MM.1S (cell line): Measurements from ENCODE around the gene MYCBP.

Experiments used
- DNase-seq: peaks from one replicate; pipeline ENCODE4 v3.0.0-alpha.2; 2015
- H2AFZ ChIP-seq: fragments of 300-600 bp; sonication (generic); 2 replicates; pipeline ENCODE4 v1.6.0; 2016; ENCODE audit warnings: antibody characterized with exemption, low read length
- H3F3A ChIP-seq: fragments of 300-600 bp; sonication (generic); 2 replicates; pipeline ENCODE4 v1.6.1; 2016; ENCODE audit warnings: mild to moderate bottlenecking, antibody characterized with exemption, low read length, moderate library complexity, mixed read lengths; ENCODE audit not compliant: insufficient read depth
- H3K27ac ChIP-seq: fragments of 300-600 bp; sonication (generic); 2 replicates; pipeline ENCODE4 v1.5.1; 2016; ENCODE audit warnings: mild to moderate bottlenecking, low read length
- H3K27me3 ChIP-seq: fragments of 300-600 bp; sonication (generic); replicated peaks from 2 replicates; pipeline ENCODE4 v1.6.0; 2016; ENCODE audit warnings: low read length; ENCODE audit not compliant: insufficient read depth
- H3K36me3 ChIP-seq: fragments of 300-600 bp; sonication (generic); replicated peaks from 2 replicates; pipeline ENCODE4 v1.6.1; 2016; ENCODE audit warnings: mild to moderate bottlenecking, low read length, mixed read lengths; ENCODE audit not compliant: insufficient read depth
- H3K4me1 ChIP-seq: fragments of 300-600 bp; sonication (generic); 2 replicates; pipeline ENCODE4 v1.6.1; 2016; ENCODE audit warnings: low read length, mixed read lengths
- H3K4me2 ChIP-seq: fragments of 300-600 bp; sonication (generic); 2 replicates; pipeline ENCODE4 v1.6.0; 2016; ENCODE audit warnings: low read depth, low read length
- H3K4me3 ChIP-seq: fragments of 300-600 bp; sonication (generic); 2 replicates; pipeline ENCODE4 v1.5.1; 2016; ENCODE audit warnings: low read length, mixed read lengths
- H3K79me2 ChIP-seq: fragments of 300-600 bp; sonication (generic); 2 replicates; pipeline ENCODE4 v1.6.1; 2016; ENCODE audit warnings: mixed run types, low read length, mixed read lengths
- H3K9ac ChIP-seq: fragments of 300-600 bp; sonication (generic); 2 replicates; pipeline ENCODE4 v1.6.1; 2016; ENCODE audit warnings: low read length, mixed read lengths
- H3K9me2 ChIP-seq: fragments of 300-600 bp; sonication (generic); replicated peaks from 2 replicates; pipeline ENCODE4 v1.6.1; 2016; ENCODE audit warnings: mild to moderate bottlenecking, low read length, mixed read lengths; ENCODE audit not compliant: insufficient read depth
- H3K9me3 ChIP-seq: fragments of 300-600 bp; sonication (generic); replicated peaks from 2 replicates; pipeline ENCODE4 v1.6.1; 2016; ENCODE audit warnings: mild to moderate bottlenecking, low read length, mixed read lengths; ENCODE audit not compliant: insufficient read depth
- H4K20me1 ChIP-seq: fragments of 300-600 bp; sonication (generic); 2 replicates; pipeline ENCODE4 v1.6.1; 2016; ENCODE audit warnings: mild to moderate bottlenecking, low read length, moderate library complexity, mixed read lengths; ENCODE audit not compliant: insufficient read depth
- EZH2 ChIP-seq: fragments of 300-600 bp; sonication (generic); optimal IDR thresholded peaks from 2 replicates; pipeline ENCODE3; 2017; ENCODE audit warnings: low read depth, mild to moderate bottlenecking, antibody characterized with exemption, low read length, mixed read lengths
- EZH2phosphoT487 ChIP-seq: fragments of 300-600 bp; sonication (generic); IDR thresholded peaks from 2 replicates; pipeline ENCODE4 v1.6.1; 2018; ENCODE audit warnings: antibody characterized with exemption, low read length
- TF ChIP-seq, protein P1 (sequence below): fragments of 300-600 bp; sonication (generic); IDR thresholded peaks from 2 replicates; pipeline ENCODE4 v1.5.1; 2016; ENCODE audit warnings: antibody characterized with exemption, low read length, mixed read lengths

Gene MYCBP

DNA sequence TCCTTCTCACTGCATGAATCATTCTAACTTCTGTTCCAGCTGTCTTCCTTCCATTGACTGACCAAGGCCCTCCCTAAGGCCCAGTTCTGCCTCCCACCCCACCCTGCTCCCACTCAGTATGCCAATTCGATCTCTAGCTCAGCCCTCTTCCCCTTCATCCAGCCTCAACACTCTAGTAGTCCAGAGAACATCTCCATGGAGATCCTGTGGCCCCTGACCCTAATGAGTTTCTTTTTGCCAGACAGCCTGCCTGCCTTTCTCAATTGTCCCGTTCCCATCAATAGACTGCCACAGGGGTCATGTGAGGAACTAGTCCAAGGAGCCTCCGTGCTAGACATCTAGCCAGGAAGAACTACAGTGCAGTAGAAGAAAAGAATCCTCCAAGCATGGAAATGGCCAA, 40.0 kb downstream of the MYCBP start:
- Histone ChIP-seq H4K20me1 (no peaks in the 10 kb centered on the region), H3K9me2 (no peaks in the 10 kb centered on the region), H3K79me2 (no peaks in the 10 kb centered on the region), H3K4me1 (no peaks in the 10 kb centered on the region), H3K9me3 (no peaks in the 10 kb centered on the region), H3K36me3 (no peaks in the 10 kb centered on the region), H3K9ac (no peak overlapping the region), H3K27ac (no peak overlapping the region), H3K4me2 (no peak overlapping the region), H2AFZ (no peak overlapping the region), H3F3A (0 out of 2 replicates have a peak, but pooled peaks cover 9% of the 10 kb centered on the region), H3K27me3 (no peaks in the 10 kb centered on the region), H3K4me3 (no peak overlapping the region)
- TF ChIP-seq, protein P1, sequence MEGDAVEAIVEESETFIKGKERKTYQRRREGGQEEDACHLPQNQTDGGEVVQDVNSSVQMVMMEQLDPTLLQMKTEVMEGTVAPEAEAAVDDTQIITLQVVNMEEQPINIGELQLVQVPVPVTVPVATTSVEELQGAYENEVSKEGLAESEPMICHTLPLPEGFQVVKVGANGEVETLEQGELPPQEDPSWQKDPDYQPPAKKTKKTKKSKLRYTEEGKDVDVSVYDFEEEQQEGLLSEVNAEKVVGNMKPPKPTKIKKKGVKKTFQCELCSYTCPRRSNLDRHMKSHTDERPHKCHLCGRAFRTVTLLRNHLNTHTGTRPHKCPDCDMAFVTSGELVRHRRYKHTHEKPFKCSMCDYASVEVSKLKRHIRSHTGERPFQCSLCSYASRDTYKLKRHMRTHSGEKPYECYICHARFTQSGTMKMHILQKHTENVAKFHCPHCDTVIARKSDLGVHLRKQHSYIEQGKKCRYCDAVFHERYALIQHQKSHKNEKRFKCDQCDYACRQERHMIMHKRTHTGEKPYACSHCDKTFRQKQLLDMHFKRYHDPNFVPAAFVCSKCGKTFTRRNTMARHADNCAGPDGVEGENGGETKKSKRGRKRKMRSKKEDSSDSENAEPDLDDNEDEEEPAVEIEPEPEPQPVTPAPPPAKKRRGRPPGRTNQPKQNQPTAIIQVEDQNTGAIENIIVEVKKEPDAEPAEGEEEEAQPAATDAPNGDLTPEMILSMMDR = no peak
- no peak for TF ChIP-seq EZH2
- TF ChIP-seq EZH2phosphoT487 = no peak
- DNase-seq = no peak

DNA sequence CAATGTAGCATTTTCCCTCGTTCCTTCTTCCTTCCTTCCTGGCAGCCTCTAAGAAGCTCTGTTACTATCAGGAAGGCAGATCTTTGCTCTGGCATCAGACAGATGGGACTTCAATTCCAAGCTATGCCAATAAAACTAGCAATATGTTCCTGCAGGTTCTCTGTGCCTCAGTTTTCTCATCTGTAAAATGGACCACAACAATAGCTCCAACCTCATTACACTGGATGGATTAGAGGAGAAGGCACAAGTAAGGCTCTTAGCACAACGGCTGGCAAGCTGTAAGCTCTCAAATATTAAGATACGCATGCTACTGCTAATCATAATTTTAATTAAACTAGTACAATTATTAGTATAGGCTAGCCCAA, 40.8 kb downstream of the MYCBP start:
- H3K9me2 ChIP-seq = no peaks in the 10 kb centered on the region
- TF ChIP-seq EZH2phosphoT487 (no peak), EZH2 (no peak)
- TF ChIP-seq, protein P1 = no peak
- 0 out of 2 replicates have a peak, but pooled peaks cover 7% of the 10 kb centered on the region for H3F3A ChIP-seq
- H3K4me2 ChIP-seq = no peak overlapping the region
- no peak overlapping the region for H3K9ac ChIP-seq
- no peak overlapping the region for H3K27ac ChIP-seq
- no peaks in the 10 kb centered on the region for H3K36me3 ChIP-seq
- no peak overlapping the region for H2AFZ ChIP-seq
- DNase-seq = no peak
- H3K4me1 ChIP-seq = no peaks in the 10 kb centered on the region
- no peaks in the 10 kb centered on the region for H3K27me3 ChIP-seq
- H4K20me1 ChIP-seq = no peaks in the 10 kb centered on the region
- no peak overlapping the region for H3K4me3 ChIP-seq
- no peaks in the 10 kb centered on the region for H3K79me2 ChIP-seq
- H3K9me3 ChIP-seq = no peaks in the 10 kb centered on the region

DNA sequence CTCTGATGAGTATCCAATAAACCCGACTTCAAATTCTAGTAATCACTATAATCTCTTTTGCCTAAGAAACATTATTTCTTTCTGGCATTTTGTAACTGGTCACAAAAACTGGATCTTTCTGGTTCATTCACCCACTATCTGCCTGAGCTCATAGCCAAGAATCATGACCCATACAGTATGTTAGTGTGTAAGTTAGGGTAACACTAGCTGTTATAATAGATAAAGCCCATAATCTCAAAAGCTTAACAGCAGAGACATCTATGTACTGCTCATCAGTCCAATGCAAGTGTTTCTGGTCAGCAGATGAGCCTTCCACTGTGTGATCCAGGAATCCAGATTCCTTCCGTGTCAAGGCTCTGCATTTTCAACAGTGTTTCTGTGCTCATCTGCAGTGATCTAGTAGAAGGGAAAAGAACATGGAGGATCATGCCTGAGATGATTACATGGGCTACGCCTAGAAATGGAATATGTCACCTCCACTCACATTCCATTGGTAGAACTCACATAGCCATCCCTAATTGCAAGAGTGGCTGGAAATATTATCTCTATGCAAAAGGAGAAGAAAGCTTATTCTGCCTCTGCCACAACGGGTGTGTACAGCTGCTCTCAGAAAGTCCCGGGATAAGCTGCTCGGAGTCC, 41.3 kb downstream of the MYCBP start:
- no peaks in the 10 kb centered on the region for H4K20me1 ChIP-seq
- no peak overlapping the region for H3K27ac ChIP-seq
- H3F3A ChIP-seq = 0 out of 2 replicates have a peak, but pooled peaks cover 2% of the 10 kb centered on the region
- no peak for DNase-seq
- H2AFZ ChIP-seq = no peak overlapping the region
- no peak overlapping the region for H3K9ac ChIP-seq
- no peak overlapping the region for H3K4me3 ChIP-seq
- H3K4me2 ChIP-seq = no peak overlapping the region
- no peaks in the 10 kb centered on the region for H3K79me2 ChIP-seq
- no peaks in the 10 kb centered on the region for H3K27me3 ChIP-seq
- no peaks in the 10 kb centered on the region for H3K9me2 ChIP-seq
- H3K36me3 ChIP-seq = no peaks in the 10 kb centered on the region
- no peaks in the 10 kb centered on the region for H3K4me1 ChIP-seq
- TF ChIP-seq, protein P1 = no peak
- TF ChIP-seq EZH2phosphoT487 (no peak), EZH2 (no peak)
- no peaks in the 10 kb centered on the region for H3K9me3 ChIP-seq
